HG03175 (cell line): ENCODE measurements around the gene PAX6.
"Not testable (repeated sequence)": the region's sequence is repeated elsewhere in the genome, so short reads cannot be mapped to it uniquely, and the experiment has no call there.

Experiments used
- ATAC-seq: cut with Tn5 transposase; IDR thresholded peaks from one replicate; pipeline ENCODE4 v1.9.1; 2021; ENCODE audit warnings: mild to moderate bottlenecking, moderate library complexity; ENCODE audit not compliant: unreplicated experiment

Gene PAX6

GRCh38 chr11:31770011-31770700 is 41.0 kb downstream of the PAX6 start:
- ATAC-seq: no peak

- no peak for ATAC-seq
Measured at GRCh38 chr11:31768749-31769640, 42.1 kb downstream of the PAX6 start.

- no peak for ATAC-seq
Measured at GRCh38 chr11:31767685-31768084, 43.4 kb downstream of the PAX6 start.

- ATAC-seq: no peak
Measured at GRCh38 chr11:31767066-31767465, 44.1 kb downstream of the PAX6 start.

- no peak for ATAC-seq
Measured at GRCh38 chr11:31764766-31765165, 46.4 kb downstream of the PAX6 start.

- ATAC-seq: no peak
Measured at GRCh38 chr11:31764261-31764660, 46.9 kb downstream of the PAX6 start.

GRCh38 chr11:31763296-31763695 is 47.8 kb downstream of the PAX6 start:
- no peak for ATAC-seq

- ATAC-seq: no peak
Measured at GRCh38 chr11:31761636-31762035, 49.5 kb downstream of the PAX6 start.

GRCh38 chr11:31757260-31757835 is 53.8 kb downstream of the PAX6 start:
- no peak for ATAC-seq

- ATAC-seq: no peak
Measured at GRCh38 chr11:31747581-31747980, 63.5 kb downstream of the PAX6 start.

- ATAC-seq: not testable (repeated sequence)
Measured at GRCh38 chr11:31740731-31741368, 70.3 kb downstream of the PAX6 start.

- ATAC-seq: no peak
Measured at GRCh38 chr11:31740131-31740530, 71.0 kb downstream of the PAX6 start.
